Thoracic aorta (tissue), 2 donors: ENCODE results near the gene MRPS35. TPM values are rescaled to one million over a fixed set of nuclear protein-coding genes. Genes with fewer than 3 reads are reported as not detected.

Experiments used
- ATAC-seq: fragments of 150-250 bp; one replicate; pipeline ENCODE4 v1.8.0; 2017; ENCODE audit warnings: low read depth; ENCODE audit not compliant: insufficient number of reproducible peaks, low FRiP score
- DNase-seq: peaks from one replicate; pipeline ENCODE4 v3.0.0-alpha.2; 2020; ENCODE audit warnings: low spot score
- H3K27ac ChIP-seq, 2 donors: fragments of 200-600 bp; sonication (generic); 1 replicate in 1 of 2; 2 replicates in 1 of 2; pipeline ENCODE4 v1.5.1; 2016; ENCODE audit warnings: mild to moderate bottlenecking in 2 of 2, moderate library complexity in 2 of 2
- H3K27me3 ChIP-seq: fragments of 200-600 bp; sonication (generic); replicated peaks from 2 replicates; pipeline ENCODE4 v1.6.0; 2016; ENCODE audit warnings: mild to moderate bottlenecking; ENCODE audit not compliant: insufficient read depth
- H3K36me3 ChIP-seq: fragments of 200-600 bp; sonication (generic); one replicate; pipeline ENCODE4 v1.5.1; 2016
- H3K4me1 ChIP-seq, 2 donors: fragments of 200-600 bp; sonication (generic); 1 replicate in 1 of 2; 2 replicates in 1 of 2; pipeline versions ENCODE4 v1.5.1 to v1.6.0; 2016; ENCODE audit warnings: low read depth in 2 of 2, mild to moderate bottlenecking in 1 of 2; ENCODE audit not compliant: control insufficient read depth in 1 of 2
- H3K4me3 ChIP-seq: fragments of 200-600 bp; sonication (generic); 2 replicates; pipeline ENCODE4 v1.5.1; 2016; ENCODE audit warnings: mild to moderate bottlenecking
- H3K9me3 ChIP-seq: fragments of 200-600 bp; sonication (generic); 2 replicates; pipeline ENCODE4 v1.5.1; 2016
- total RNA-seq, 2 donors: library from RNA; depleted of rRNA; stranded (reverse); fragments of >200 nt; gene quantifications; one replicate each; pipeline versions ENCODE4 v1.1.0 to v1.2.3, GENCODE V29; 2016
- TF ChIP-seq, protein P1 (sequence below): fragments of 200-600 bp; sonication (generic); IDR thresholded peaks from one replicate; pipeline ENCODE4 v1.5.1; 2019; ENCODE audit warnings: antibody characterized with exemption

The MRPS35 gene
- total RNA-seq, 2 donors from 2014 or later, result 32.7 to 55.9 TPM

- no peaks in the 10 kb centered on the region for H3K4me1 ChIP-seq
- H3K27ac ChIP-seq, result no peak overlapping the region
- H3K36me3 ChIP-seq, result peaks cover 10% of the 10 kb centered on the region
- no peaks in the 10 kb centered on the region for H3K27me3 ChIP-seq
- ATAC-seq (no peak), DNase-seq (no peak)
- H3K9me3 ChIP-seq, result no peaks in the 10 kb centered on the region
- TF ChIP-seq, protein P1, sequence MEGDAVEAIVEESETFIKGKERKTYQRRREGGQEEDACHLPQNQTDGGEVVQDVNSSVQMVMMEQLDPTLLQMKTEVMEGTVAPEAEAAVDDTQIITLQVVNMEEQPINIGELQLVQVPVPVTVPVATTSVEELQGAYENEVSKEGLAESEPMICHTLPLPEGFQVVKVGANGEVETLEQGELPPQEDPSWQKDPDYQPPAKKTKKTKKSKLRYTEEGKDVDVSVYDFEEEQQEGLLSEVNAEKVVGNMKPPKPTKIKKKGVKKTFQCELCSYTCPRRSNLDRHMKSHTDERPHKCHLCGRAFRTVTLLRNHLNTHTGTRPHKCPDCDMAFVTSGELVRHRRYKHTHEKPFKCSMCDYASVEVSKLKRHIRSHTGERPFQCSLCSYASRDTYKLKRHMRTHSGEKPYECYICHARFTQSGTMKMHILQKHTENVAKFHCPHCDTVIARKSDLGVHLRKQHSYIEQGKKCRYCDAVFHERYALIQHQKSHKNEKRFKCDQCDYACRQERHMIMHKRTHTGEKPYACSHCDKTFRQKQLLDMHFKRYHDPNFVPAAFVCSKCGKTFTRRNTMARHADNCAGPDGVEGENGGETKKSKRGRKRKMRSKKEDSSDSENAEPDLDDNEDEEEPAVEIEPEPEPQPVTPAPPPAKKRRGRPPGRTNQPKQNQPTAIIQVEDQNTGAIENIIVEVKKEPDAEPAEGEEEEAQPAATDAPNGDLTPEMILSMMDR, result no peak
- no peak overlapping the region for H3K4me3 ChIP-seq
Observed at GRCh38 chr12:27756670-27757195, 46.1 kb downstream of the MRPS35 start.

- no peak for DNase-seq
- no peak overlapping the region for H3K27ac ChIP-seq
- H3K36me3 ChIP-seq, result no peaks in the 10 kb centered on the region
- no peak overlapping the region for H3K4me3 ChIP-seq
- no peak for ATAC-seq
- no peaks in the 10 kb centered on the region for H3K27me3 ChIP-seq
- no peaks in the 10 kb centered on the region for H3K4me1 ChIP-seq
- no peaks in the 10 kb centered on the region for H3K9me3 ChIP-seq
- TF ChIP-seq, protein P1, result no peak
Observed at GRCh38 chr12:27762757-27763156, 52.1 kb downstream of the MRPS35 start.

- H3K27me3 ChIP-seq, result no peaks in the 10 kb centered on the region
- no peaks in the 10 kb centered on the region for H3K9me3 ChIP-seq
- no peak for DNase-seq
- no peaks in the 10 kb centered on the region for H3K4me1 ChIP-seq
- ATAC-seq, result no peak
- TF ChIP-seq, protein P1, result no peak
- no peak overlapping the region for H3K4me3 ChIP-seq
- no peaks in the 10 kb centered on the region for H3K36me3 ChIP-seq
- H3K27ac ChIP-seq, result no peak overlapping the region
Observed at GRCh38 chr12:27766587-27766986, 56.0 kb downstream of the MRPS35 start.

DNA sequence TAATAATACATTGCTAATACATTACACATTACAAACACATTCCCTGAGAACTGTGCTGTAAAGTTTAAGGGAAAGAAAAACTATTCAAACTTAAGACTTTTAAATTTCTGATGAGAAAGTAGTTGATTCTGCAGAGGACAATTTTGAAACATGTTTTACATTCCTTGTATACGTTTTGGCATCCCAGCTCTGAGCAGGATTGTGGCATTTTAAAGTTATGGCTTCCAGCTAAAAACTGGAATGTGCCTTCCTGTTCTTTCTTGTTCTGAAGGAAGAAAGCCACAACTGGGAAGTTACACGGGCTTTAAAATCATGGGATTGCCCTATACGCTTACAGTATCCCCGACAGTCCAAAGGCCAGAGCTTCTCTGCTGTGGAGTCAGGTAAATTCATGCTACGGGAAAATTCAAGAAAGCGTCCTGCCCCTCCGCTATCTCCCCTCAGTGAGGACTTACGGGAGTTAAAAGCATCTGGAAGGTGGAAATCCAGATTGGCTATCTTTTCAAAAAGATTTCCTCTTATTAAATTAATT, 58.6 kb downstream of the MRPS35 start:
- no peak for ATAC-seq
- no peaks in the 10 kb centered on the region for H3K27me3 ChIP-seq
- no peaks in the 10 kb centered on the region for H3K4me1 ChIP-seq
- H3K36me3 ChIP-seq, result no peaks in the 10 kb centered on the region
- no peak overlapping the region for H3K4me3 ChIP-seq
- no peak overlapping the region for H3K27ac ChIP-seq
- TF ChIP-seq, protein P1, result no peak
- H3K9me3 ChIP-seq, result no peaks in the 10 kb centered on the region
- no peak for DNase-seq

GRCh38 chr12:27771481-27772327, 61.1 kb downstream of the MRPS35 start:
- DNase-seq, result no peak
- H3K4me1 ChIP-seq, result no peaks in the 10 kb centered on the region
- no peaks in the 10 kb centered on the region for H3K9me3 ChIP-seq
- H3K4me3 ChIP-seq, result no peak overlapping the region
- no peak overlapping the region for H3K27ac ChIP-seq
- no peaks in the 10 kb centered on the region for H3K36me3 ChIP-seq
- TF ChIP-seq, protein P1, result no peak
- no peaks in the 10 kb centered on the region for H3K27me3 ChIP-seq
- ATAC-seq, result no peak
